HG03342 (cell line): ENCODE results near the gene SOCS3.
"Not testable (repeated sequence)": the region's sequence is repeated elsewhere in the genome, so short reads cannot be mapped to it uniquely, and the experiment has no call there.

ENCODE experiments used
- ATAC-seq: cut with Tn5 transposase; IDR thresholded peaks from one replicate; pipeline ENCODE4 v1.9.1; 2021; ENCODE audit warnings: mild to moderate bottlenecking, moderate library complexity; ENCODE audit not compliant: unreplicated experiment

The SOCS3 gene

GRCh38 chr17:78314683-78315354 is 45.1 kb downstream of the SOCS3 start:
- ATAC-seq: no peak

- ATAC-seq: no peak
These were observed 45.9 kb downstream of the SOCS3 start for GRCh38 chr17:78313735-78314648.

GRCh38 chr17:78309659-78310255 is 50.1 kb downstream of the SOCS3 start:
- ATAC-seq: not testable (repeated sequence)

GRCh38 chr17:78307887-78308638 is 51.8 kb downstream of the SOCS3 start:
- ATAC-seq: no peak

GRCh38 chr17:78306913-78307312 is 53.0 kb downstream of the SOCS3 start:
- no peak for ATAC-seq
